ENCODE data around the gene RAPH1.

RAPH1 gene

GRCh38 chr2:203534621-203535077, 452 bp downstream of the RAPH1 start:
- peak overlapping the region; percentile 54 for H4K12ac ChIP-seq (ENCODE audit: low read depth, low read length)
- peaks cover 11% of the 10 kb centered on the region for H3K79me1 ChIP-seq (ENCODE audit: low read length)
- WGBS (ENCODE audit: extremely low coverage, insufficient coverage, insufficient read length), result no CpG with 5 or more reads among the region's 37 CpGs
- H3K27me3 ChIP-seq (ENCODE audit: insufficient read depth, low read length), result no peaks in the 10 kb centered on the region
- peak overlapping the region; percentile 92 for H3K27ac ChIP-seq (ENCODE audit: low read depth, low read length)
- peak overlapping the region; percentile 86 for H3K9ac ChIP-seq (ENCODE audit: low read length)
- no peaks in the 10 kb centered on the region for H3K36me3 ChIP-seq (ENCODE audit: control insufficient read depth in 1 of 2, insufficient read depth in 2 of 2, low read length in 2 of 2)
- peak overlapping the region; percentile 96 for H3K4me3 ChIP-seq (ENCODE audit: low read depth, low read length)
- H2AFZ ChIP-seq (ENCODE audit: insufficient read depth, low read length, poor library complexity), result peak overlapping the region; percentile 82
- H4K8ac ChIP-seq (ENCODE audit: low read depth, low read length), result peak overlapping the region; percentile 82
- no peaks in the 10 kb centered on the region for H3K9me3 ChIP-seq (ENCODE audit: insufficient read depth, low read depth, low read length)
- H3K4me1 ChIP-seq (ENCODE audit: control insufficient read depth in 1 of 2, insufficient read depth in 2 of 2, low read length in 2 of 2), result no peaks in the 10 kb centered on the region
- no peak overlapping the region for H3K23ac ChIP-seq (ENCODE audit: low read length)
- H2BK120ac ChIP-seq (ENCODE audit: insufficient read depth, low read length, poor library complexity), result peak overlapping the region; percentile 65
- peak overlapping the region; percentile 71 for H4K91ac ChIP-seq (ENCODE audit: low read depth, low read length)
- DNase-seq, result peak; percentile 16 to 28
- H2BK5ac ChIP-seq (ENCODE audit: low read depth, low read length, poor library complexity), result peak overlapping the region; percentile 55
- peak overlapping the region; percentile 4 for H2AK5ac ChIP-seq (ENCODE audit: low read length)
- peak overlapping the region; percentile 83 for H3K14ac ChIP-seq (ENCODE audit: low read length)
- peak overlapping the region; percentile 88 for H3K4me2 ChIP-seq (ENCODE audit: low read length)
- peaks cover 9% of the 10 kb centered on the region for H3K79me2 ChIP-seq (ENCODE audit: control insufficient read depth, insufficient read depth, low read length, poor library complexity)
- peak overlapping the region; percentile 42 for H3K4ac ChIP-seq (ENCODE audit: low read depth, low read length)
- peak overlapping the region; percentile 77 for H3K18ac ChIP-seq (ENCODE audit: low read length)
- peak overlapping the region; percentile 2 for H2BK12ac ChIP-seq (ENCODE audit: low read length)

GRCh38 chr2:203533676-203534591, 1.2 kb downstream of the RAPH1 start:
- H3K27ac ChIP-seq (ENCODE audit: low read depth, low read length), result no peak overlapping the region
- H3K27me3 ChIP-seq (ENCODE audit: insufficient read depth, low read length), result no peaks in the 10 kb centered on the region
- DNase-seq, result peak; percentile 27 to 63
- H2BK12ac ChIP-seq (ENCODE audit: low read length), result no peak overlapping the region
- no peak overlapping the region for H2BK5ac ChIP-seq (ENCODE audit: low read depth, low read length, poor library complexity)
- H3K4ac ChIP-seq (ENCODE audit: low read depth, low read length), result peak overlapping the region; percentile 6
- no peak overlapping the region for H3K4me3 ChIP-seq (ENCODE audit: low read depth, low read length)
- H3K4me2 ChIP-seq (ENCODE audit: low read length), result peak overlapping the region; percentile 88
- H3K23ac ChIP-seq (ENCODE audit: low read length), result no peak overlapping the region
- no peak overlapping the region for H2AK5ac ChIP-seq (ENCODE audit: low read length)
- no peak overlapping the region for H2AFZ ChIP-seq (ENCODE audit: insufficient read depth, low read length, poor library complexity)
- no peaks in the 10 kb centered on the region for H3K4me1 ChIP-seq (ENCODE audit: control insufficient read depth in 1 of 2, insufficient read depth in 2 of 2, low read length in 2 of 2)
- H3K79me2 ChIP-seq (ENCODE audit: control insufficient read depth, insufficient read depth, low read length, poor library complexity), result peaks cover 9% of the 10 kb centered on the region
- no peak overlapping the region for H4K8ac ChIP-seq (ENCODE audit: low read depth, low read length)
- H3K18ac ChIP-seq (ENCODE audit: low read length), result no peak overlapping the region
- H3K36me3 ChIP-seq (ENCODE audit: control insufficient read depth in 1 of 2, insufficient read depth in 2 of 2, low read length in 2 of 2), result no peaks in the 10 kb centered on the region
- no peak overlapping the region for H2BK120ac ChIP-seq (ENCODE audit: insufficient read depth, low read length, poor library complexity)
- no peaks in the 10 kb centered on the region for H3K9me3 ChIP-seq (ENCODE audit: insufficient read depth, low read depth, low read length)
- H4K12ac ChIP-seq (ENCODE audit: low read depth, low read length), result no peak overlapping the region
- H4K91ac ChIP-seq (ENCODE audit: low read depth, low read length), result no peak overlapping the region
- H3K79me1 ChIP-seq (ENCODE audit: low read length), result peaks cover 11% of the 10 kb centered on the region
- no peak overlapping the region for H3K14ac ChIP-seq (ENCODE audit: low read length)
- no peak overlapping the region for H3K9ac ChIP-seq (ENCODE audit: low read length)
- WGBS (ENCODE audit: extremely low coverage, insufficient coverage, insufficient read length), result 100% methylated on average over 2 of the region's 24 CpGs

DNA sequence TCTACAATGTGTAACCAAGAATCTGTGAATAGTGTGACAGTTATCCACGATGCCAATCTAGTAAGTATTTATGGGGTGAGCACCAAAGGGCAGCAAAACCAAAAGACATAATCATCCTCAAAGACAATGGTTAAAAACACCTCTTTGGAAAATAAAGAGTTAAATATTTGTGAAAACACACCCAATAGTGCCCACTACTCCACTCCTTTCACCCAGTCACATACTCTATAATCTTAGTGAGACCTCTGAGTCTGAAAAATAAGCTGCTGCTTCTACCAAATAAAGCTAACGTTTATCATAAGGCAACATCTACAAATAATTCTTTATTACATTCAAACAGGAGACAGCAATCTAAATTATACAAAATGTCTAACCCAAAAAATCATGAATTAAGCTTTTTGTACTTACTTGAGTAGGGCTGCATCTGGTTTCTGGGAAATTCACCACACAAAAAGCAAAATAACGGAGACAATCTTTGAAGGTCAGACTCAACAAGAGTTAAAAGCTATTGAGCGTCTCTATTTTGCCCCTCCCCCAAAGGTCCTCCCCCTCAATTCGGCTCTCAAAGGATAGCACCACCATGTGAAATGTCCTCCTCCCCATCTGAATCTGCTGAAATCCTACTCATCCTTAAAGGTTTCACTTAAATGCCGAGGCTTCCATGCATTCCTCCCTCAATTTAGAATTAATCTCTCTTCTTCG, 2.0 kb downstream of the RAPH1 start:
- no peak overlapping the region for H3K4me3 ChIP-seq (ENCODE audit: low read depth, low read length)
- no peak overlapping the region for H2BK12ac ChIP-seq (ENCODE audit: low read length)
- H3K36me3 ChIP-seq (ENCODE audit: control insufficient read depth in 1 of 2, insufficient read depth in 2 of 2, low read length in 2 of 2), result no peaks in the 10 kb centered on the region
- DNase-seq, result peak in 1 of 2 donors; percentile 45
- no peak overlapping the region for H3K23ac ChIP-seq (ENCODE audit: low read length)
- H3K4me1 ChIP-seq (ENCODE audit: control insufficient read depth in 1 of 2, insufficient read depth in 2 of 2, low read length in 2 of 2), result no peaks in the 10 kb centered on the region
- H3K18ac ChIP-seq (ENCODE audit: low read length), result no peak overlapping the region
- no peak overlapping the region for H2AK5ac ChIP-seq (ENCODE audit: low read length)
- WGBS (ENCODE audit: extremely low coverage, insufficient coverage, insufficient read length), result no CpG with 5 or more reads among the region's 7 CpGs
- H3K79me1 ChIP-seq (ENCODE audit: low read length), result peaks cover 11% of the 10 kb centered on the region
- no peak overlapping the region for H2BK5ac ChIP-seq (ENCODE audit: low read depth, low read length, poor library complexity)
- H3K9me3 ChIP-seq (ENCODE audit: insufficient read depth, low read depth, low read length), result no peaks in the 10 kb centered on the region
- no peak overlapping the region for H4K12ac ChIP-seq (ENCODE audit: low read depth, low read length)
- H2BK120ac ChIP-seq (ENCODE audit: insufficient read depth, low read length, poor library complexity), result no peak overlapping the region
- H3K9ac ChIP-seq (ENCODE audit: low read length), result no peak overlapping the region
- H4K8ac ChIP-seq (ENCODE audit: low read depth, low read length), result no peak overlapping the region
- H3K79me2 ChIP-seq (ENCODE audit: control insufficient read depth, insufficient read depth, low read length, poor library complexity), result peaks cover 9% of the 10 kb centered on the region
- no peak overlapping the region for H3K14ac ChIP-seq (ENCODE audit: low read length)
- H3K4me2 ChIP-seq (ENCODE audit: low read length), result peak overlapping the region; percentile 88
- H3K27me3 ChIP-seq (ENCODE audit: insufficient read depth, low read length), result no peaks in the 10 kb centered on the region
- no peak overlapping the region for H4K91ac ChIP-seq (ENCODE audit: low read depth, low read length)
- no peak overlapping the region for H2AFZ ChIP-seq (ENCODE audit: insufficient read depth, low read length, poor library complexity)
- H3K4ac ChIP-seq (ENCODE audit: low read depth, low read length), result no peak overlapping the region
- no peak overlapping the region for H3K27ac ChIP-seq (ENCODE audit: low read depth, low read length)

GRCh38 chr2:203527719-203528118, 7.4 kb downstream of the RAPH1 start:
- Histone ChIP-seq H3K4me3 (ENCODE audit: low read depth, low read length) (no peak overlapping the region), H3K36me3 (ENCODE audit: control insufficient read depth in 1 of 2, insufficient read depth in 2 of 2, low read length in 2 of 2) (no peaks in the 10 kb centered on the region), H4K91ac (ENCODE audit: low read depth, low read length) (no peak overlapping the region), H2AK5ac (ENCODE audit: low read length) (no peak overlapping the region), H3K14ac (ENCODE audit: low read length) (no peak overlapping the region), H2BK5ac (ENCODE audit: low read depth, low read length, poor library complexity) (no peak overlapping the region), H4K8ac (ENCODE audit: low read depth, low read length) (no peak overlapping the region), H3K79me1 (ENCODE audit: low read length) (no peaks in the 10 kb centered on the region), H3K9me3 (ENCODE audit: insufficient read depth, low read depth, low read length) (no peaks in the 10 kb centered on the region), H3K27ac (ENCODE audit: low read depth, low read length) (no peak overlapping the region), H3K9ac (ENCODE audit: low read length) (no peak overlapping the region), H2BK12ac (ENCODE audit: low read length) (no peak overlapping the region), H3K27me3 (ENCODE audit: insufficient read depth, low read length) (no peaks in the 10 kb centered on the region), H3K23ac (ENCODE audit: low read length) (no peak overlapping the region), H2BK120ac (ENCODE audit: insufficient read depth, low read length, poor library complexity) (no peak overlapping the region), H2AFZ (ENCODE audit: insufficient read depth, low read length, poor library complexity) (no peak overlapping the region), H3K4me1 (ENCODE audit: control insufficient read depth in 1 of 2, insufficient read depth in 2 of 2, low read length in 2 of 2) (no peaks in the 10 kb centered on the region), H3K18ac (ENCODE audit: low read length) (no peak overlapping the region), H4K12ac (ENCODE audit: low read depth, low read length) (no peak overlapping the region), H3K79me2 (ENCODE audit: control insufficient read depth, insufficient read depth, low read length, poor library complexity) (no peaks in the 10 kb centered on the region), H3K4me2 (ENCODE audit: low read length) (no peak overlapping the region), H3K4ac (ENCODE audit: low read depth, low read length) (no peak overlapping the region)
- WGBS (ENCODE audit: extremely low coverage, insufficient coverage, insufficient read length), result no CpG with 5 or more reads among the region's 3 CpGs
- DNase-seq, result no peak

Measured in trophoblast cell (in vitro differentiated cells and primary cell).